Measurements from ENCODE around the gene CFAP97D2.
"Not testable (repeated sequence)": the region's sequence is repeated elsewhere in the genome, so short reads cannot be mapped to it uniquely, and the experiment has no call there.

The CFAP97D2 gene

DNA sequence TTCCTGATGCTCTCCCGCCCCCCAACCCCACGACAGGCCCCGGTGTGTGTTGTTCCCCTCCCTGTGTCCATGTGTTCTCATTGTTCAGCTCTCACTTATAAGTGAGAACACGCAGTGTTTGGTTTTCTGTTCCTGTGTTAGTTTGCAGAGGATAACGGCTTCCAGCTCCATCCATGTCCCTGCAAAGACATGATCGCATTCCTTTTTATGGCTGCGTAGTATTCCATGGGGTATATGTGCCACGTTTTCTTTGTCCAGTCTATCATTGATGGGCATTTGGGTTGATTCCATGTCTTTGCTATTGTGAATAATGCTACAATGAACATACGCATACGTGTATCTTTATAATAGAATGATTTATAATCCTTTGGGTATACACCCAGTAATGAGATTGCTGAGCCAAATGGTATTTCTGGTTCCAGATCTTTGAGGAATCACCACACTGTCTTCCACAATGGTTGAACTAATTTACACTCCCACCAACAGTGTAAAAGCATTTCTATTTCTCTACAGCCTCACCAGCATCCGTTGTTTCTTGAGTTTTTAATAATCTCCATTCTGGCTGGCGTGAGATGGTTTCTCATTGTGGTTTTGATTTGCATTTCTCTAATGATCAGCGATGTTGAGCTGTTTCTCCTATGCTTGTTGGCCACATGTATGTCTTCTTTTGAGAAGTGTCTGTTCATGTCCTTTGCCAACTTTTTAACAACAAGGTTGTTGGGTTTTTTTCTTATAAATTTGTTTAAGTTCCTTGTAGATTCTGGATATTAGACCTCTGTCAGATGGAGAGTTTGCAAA lies 20.0 kb upstream of the CFAP97D2 start:
- DNase-seq, result not testable (repeated sequence)

GRCh38 chr13:114161028-114161556 lies 18.0 kb upstream of the CFAP97D2 start:
- no peak for DNase-seq

DNA sequence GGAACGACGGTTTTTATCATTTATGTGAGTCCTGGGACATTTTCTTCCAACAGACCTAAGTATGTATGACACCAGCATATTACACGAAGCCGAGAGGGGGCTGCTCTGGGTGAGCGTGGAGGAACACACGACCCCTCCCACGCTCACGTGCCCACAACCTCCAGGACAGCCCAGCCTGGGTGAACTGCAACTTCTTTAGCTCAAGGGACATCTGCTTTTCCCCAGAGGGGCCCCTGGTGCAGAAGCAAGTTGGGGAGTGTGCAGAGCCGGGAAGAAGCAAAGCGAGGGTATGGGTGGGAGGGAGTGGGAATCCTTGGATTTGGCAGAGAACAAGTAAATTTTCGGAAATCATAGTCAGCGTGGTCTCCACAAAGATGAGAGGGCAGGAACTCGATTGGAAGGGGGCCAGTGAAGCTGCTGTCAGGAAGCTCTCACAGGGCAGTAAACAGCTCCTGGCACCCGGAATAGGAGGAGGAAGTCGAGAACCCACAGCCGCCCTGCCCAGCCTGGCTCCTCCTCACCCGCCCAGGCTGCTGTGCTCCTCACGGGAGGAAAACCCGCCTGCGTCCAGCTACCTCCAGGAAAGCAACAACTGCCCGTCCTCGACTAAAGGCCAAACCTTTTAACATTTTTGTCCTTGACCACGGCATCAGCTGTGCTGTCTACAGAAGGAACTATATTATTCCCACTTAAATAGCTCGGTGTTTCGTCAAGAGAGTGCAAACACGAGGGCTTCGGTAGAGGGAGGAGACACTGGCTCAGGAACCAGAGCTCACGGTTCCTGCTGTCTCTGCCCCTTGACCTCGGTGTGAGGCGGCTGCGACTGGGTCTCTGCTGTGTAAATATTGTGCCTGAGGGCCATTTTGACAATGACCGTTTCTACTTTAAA lies 17.2 kb upstream of the CFAP97D2 start:
- DNase-seq, result no peak

DNA sequence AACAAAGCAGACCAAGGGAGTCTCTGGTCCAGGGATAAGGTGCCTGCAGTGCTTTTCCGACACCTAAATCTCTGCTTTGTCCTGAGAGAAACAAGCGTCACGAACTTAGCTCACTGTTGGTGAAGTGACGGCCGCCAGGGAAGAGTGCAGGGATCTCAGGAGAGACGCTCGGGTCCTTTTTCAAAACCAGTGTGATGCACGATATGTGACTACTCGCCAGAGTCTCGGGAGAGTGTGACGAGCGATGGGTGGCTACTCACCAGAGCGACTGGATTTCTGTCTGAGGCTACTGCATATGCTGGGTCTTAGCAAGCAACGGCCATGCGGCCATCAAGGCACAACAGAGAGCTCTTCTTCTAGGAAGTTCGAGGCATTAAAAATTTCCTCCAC lies 16.5 kb upstream of the CFAP97D2 start:
- no peak for DNase-seq

GRCh38 chr13:114164053-114164452 lies 15.0 kb upstream of the CFAP97D2 start:
- DNase-seq, result no peak

DNA sequence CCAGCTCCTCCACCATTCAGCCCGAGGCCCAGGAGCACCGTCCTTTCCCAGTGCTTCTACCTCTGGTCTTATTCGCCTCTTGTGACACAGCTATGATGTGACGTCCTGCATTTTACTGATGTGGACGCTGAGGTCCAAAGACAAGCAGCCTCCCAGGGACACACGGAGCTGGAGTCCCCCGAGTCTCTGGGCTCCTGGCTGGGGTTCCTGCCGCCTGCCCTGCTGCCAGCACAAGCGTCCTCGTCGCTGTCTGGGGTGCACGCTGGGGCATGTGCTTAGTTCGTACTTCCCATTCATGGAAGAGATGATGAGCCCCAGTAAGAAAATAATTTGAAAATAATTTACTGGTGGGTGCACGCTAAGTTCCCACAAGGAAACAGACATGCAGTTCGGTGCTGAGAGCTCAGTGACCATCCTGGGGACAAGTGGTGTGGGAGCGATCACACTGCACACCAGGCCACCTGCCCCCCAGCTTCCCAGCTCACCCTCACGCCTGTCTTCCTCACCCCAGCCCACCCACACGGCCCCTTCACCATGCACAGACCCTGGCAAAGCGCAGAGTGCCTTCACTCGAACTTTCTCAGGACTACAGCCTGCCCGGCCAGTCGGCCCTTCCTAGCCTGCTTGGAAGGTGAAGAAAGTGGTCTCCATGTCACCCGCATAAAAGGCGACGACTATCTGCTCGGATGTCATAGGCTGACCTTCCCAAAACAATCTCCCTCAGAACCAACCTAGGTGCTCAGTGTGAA lies 14.2 kb upstream of the CFAP97D2 start:
- DNase-seq, result no peak

GRCh38 chr13:114166381-114167131 lies 12.5 kb upstream of the CFAP97D2 start:
- DNase-seq, result no peak

DNA sequence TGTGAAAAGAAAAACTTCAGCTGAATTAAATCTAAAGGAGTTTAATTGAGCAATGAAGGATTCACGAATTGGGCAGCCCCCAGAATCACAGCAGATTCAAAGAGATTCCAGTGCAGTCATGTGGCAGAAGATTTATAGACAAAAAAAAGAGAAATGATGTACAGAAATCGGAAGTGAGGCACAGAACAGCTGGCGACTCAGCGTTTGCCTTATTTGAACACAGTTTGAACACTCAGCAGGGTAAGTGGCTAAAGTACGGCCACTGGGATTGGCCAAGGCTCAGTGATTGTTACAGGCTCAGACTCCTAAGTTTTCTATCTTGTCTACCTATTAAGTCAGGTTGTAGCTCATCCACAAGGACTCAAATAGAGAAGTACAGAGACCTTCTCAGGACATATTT lies 11.6 kb upstream of the CFAP97D2 start:
- DNase-seq, result no peak

- no peak for DNase-seq
These were observed 11.2 kb upstream of the CFAP97D2 start for GRCh38 chr13:114167885-114168284.

GRCh38 chr13:114173272-114173671 lies 5.8 kb upstream of the CFAP97D2 start:
- no peak for DNase-seq

GRCh38 chr13:114173745-114174144 lies 5.3 kb upstream of the CFAP97D2 start:
- no peak for DNase-seq

- no peak for DNase-seq
These were observed 4.5 kb upstream of the CFAP97D2 start for GRCh38 chr13:114174529-114174961.

GRCh38 chr13:114176359-114176902 lies 2.6 kb upstream of the CFAP97D2 start:
- DNase-seq, result not testable (repeated sequence)

DNA sequence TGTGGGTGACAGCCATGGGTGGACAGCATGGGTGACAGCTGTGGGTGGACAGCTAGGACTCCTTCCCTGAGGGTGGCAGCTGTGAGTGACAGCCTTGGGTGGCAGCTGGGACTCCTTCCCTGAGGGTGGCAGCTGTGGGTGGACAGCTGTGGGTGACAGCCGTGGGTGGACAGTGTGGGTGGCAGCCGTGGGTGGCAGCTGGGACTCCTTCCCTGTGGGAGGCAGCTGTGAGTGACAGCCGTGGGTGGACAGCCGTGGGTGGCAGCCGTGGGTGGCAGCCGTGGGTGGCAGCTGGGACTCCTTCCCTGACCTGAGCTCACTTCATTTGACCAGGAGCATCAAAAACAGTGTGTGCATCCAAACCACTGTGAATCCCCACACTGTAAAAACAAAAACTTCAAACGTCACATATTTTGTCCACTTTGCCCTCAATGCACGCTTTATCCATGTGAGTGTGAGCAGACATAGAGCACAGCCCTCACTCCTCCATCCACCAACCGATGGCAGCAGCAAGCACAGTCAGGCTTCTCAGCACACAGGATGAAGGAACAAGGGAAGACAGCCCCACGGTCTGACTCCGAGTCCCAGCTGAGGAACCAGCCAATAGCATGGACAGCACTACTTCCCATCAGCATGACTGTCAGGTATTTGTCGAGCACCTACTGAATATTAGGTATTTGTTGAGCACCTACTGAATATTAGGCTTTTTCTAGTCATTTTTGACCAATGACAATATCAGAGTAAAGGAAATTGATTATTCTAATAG lies 1.6 kb upstream of the CFAP97D2 start:
- DNase-seq, result no peak

- no peak for DNase-seq
These were observed 6.3 kb downstream of the CFAP97D2 start for GRCh38 chr13:114185182-114185971.

DNA sequence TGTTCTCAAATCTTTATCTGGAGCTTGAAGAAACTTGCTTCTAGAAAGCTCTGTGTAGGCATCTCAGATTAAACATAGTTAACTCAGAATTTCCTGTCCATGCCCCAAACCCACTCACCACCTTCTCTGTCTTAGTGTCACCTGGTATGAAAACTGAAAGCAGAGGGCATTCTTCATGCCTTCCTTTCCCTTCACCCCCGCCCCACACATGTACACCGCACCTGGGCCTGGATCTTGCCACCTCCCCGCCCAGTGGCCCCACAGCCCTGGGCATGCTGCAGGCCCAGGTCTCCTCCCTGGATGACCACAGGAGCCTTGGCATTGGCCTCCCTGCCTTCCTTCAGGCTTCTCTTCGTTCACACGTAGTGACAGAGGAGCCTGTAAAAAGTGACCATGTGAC lies 15.8 kb downstream of the CFAP97D2 start:
- no peak for DNase-seq

- no peak for DNase-seq
These were observed 17.6 kb downstream of the CFAP97D2 start for GRCh38 chr13:114196629-114197028.

- DNase-seq, result no peak
These were observed 19.5 kb downstream of the CFAP97D2 start for GRCh38 chr13:114198556-114198955.

DNA sequence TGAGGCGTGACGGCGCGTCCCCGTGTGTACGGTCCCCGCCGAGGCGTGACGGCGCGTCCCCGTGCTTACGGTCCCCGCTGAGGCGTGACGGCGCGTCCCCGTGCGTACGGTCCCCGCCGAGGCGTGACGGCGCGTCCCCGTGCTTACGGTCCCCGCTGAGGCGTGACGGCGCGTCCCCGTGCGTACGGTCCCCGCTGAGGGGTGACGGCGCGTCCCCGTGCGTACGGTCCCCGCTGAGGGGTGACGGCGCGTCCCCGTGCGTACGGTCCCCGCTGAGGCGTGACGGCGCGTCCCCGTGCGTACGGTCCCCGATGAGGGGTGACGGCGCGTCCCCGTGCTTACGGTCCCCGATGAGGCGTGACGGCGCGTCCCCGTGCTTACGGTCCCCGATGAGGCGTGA lies 20.5 kb downstream of the CFAP97D2 start:
- DNase-seq, result not testable (repeated sequence)

DNA sequence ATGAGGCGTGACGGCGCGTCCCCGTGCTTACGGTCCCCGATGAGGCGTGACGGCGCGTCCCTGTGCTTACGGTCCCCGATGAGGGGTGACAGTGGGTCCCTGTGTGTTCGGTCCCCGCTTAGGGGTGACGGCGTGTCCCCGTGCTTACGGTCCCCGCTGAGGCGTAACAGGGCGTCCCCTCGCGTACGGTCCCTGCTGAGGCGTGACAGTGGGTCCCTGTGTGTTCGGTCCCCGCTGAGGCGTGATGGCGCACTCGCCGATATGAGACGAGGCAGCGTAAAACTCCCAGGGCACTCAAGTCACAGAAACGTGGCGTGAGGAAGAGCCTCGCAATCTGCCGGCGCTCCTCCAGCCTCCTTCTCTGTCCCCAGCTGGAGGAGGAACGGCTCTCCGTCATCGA lies 20.9 kb downstream of the CFAP97D2 start:
- DNase-seq, result no peak
